GM12864 (cell line): ENCODE data around the gene R3HDML.
"Not testable (repeated sequence)": the region's sequence is repeated elsewhere in the genome, so short reads cannot be mapped to it uniquely, and the experiment has no call there.

Experiments
- DNase-seq: peaks from one replicate; pipeline ENCODE4 v3.0.0-alpha.2; 2011; ENCODE audit warnings: low read depth
- H3K4me3 ChIP-seq: 2 replicates; pipeline ENCODE4 v1.5.1; 2011; ENCODE audit warnings: mild to moderate bottlenecking, low read depth, low read length, control low read depth
- CTCF ChIP-seq: IDR thresholded peaks from 2 replicates; pipeline ENCODE4 v1.5.1; 2011; ENCODE audit warnings: low read depth, mild to moderate bottlenecking, moderate library complexity, low read length, control low read depth, inconsistent platforms; ENCODE audit errors: missing control alignments

R3HDML gene

GRCh38 chr20:44344723-44345122 lies 7.9 kb downstream of the R3HDML start:
- DNase-seq = no peak
- no peak overlapping the region for H3K4me3 ChIP-seq
- TF ChIP-seq CTCF = no peak

GRCh38 chr20:44345147-44345546 lies 8.3 kb downstream of the R3HDML start:
- H3K4me3 ChIP-seq = no peak overlapping the region
- no peak for TF ChIP-seq CTCF
- DNase-seq = no peak

- not testable (repeated sequence) for DNase-seq, H3K4me3 ChIP-seq
Measured at GRCh38 chr20:44345941-44346340, 9.1 kb downstream of the R3HDML start.

- H3K4me3 ChIP-seq = no peak overlapping the region
- DNase-seq = no peak
- no peak for TF ChIP-seq CTCF
Measured at GRCh38 chr20:44348168-44348659, 11.4 kb downstream of the R3HDML start.

GRCh38 chr20:44349349-44349748 lies 12.5 kb downstream of the R3HDML start:
- no peak for TF ChIP-seq CTCF
- no peak for DNase-seq
- no peak overlapping the region for H3K4me3 ChIP-seq

GRCh38 chr20:44350567-44350966 lies 13.7 kb downstream of the R3HDML start:
- no peak for TF ChIP-seq CTCF
- DNase-seq = no peak
- H3K4me3 ChIP-seq = no peak overlapping the region

- DNase-seq = no peak
- no peak for TF ChIP-seq CTCF
- no peak overlapping the region for H3K4me3 ChIP-seq
Measured at GRCh38 chr20:44354979-44355497, 18.2 kb downstream of the R3HDML start.
